ENCODE measurements around the gene SRM. TPM values are rescaled to one million over a fixed set of nuclear protein-coding genes. Genes with fewer than 3 reads are reported as not detected.
"Not testable (repeated sequence)": the region's sequence is repeated elsewhere in the genome, so short reads cannot be mapped to it uniquely, and the experiment has no call there.

SRM gene
- polyA plus RNA-seq, 1 donor from 2014 or later: 22.9 TPM

GRCh38 chr1:11041048-11041447, 18.8 kb downstream of the SRM start:
- H3K4me2 ChIP-seq (ENCODE audit: low read length): no peak overlapping the region
- H3K27ac ChIP-seq (ENCODE audit: low read length): no peak overlapping the region
- no peaks in the 10 kb centered on the region for H3K79me2 ChIP-seq (replicated peaks; ENCODE audit: insufficient read depth, low read length)
- H3K9me3 ChIP-seq (ENCODE audit: low read length): no peaks in the 10 kb centered on the region
- no peaks in the 10 kb centered on the region for H3F3A ChIP-seq (ENCODE audit: insufficient read depth, low read length, poor library complexity, severe bottlenecking)
- H3K9ac ChIP-seq (ENCODE audit: low read length): no peak overlapping the region
- H2AFZ ChIP-seq (ENCODE audit: low read depth, low read length): no peak overlapping the region
- H3K9me2 ChIP-seq (ENCODE audit: insufficient read depth, low read length): no peaks in the 10 kb centered on the region
- no peaks in the 10 kb centered on the region for H3K36me3 ChIP-seq (ENCODE audit: insufficient read depth, low read length)
- no peaks in the 10 kb centered on the region for H3K27me3 ChIP-seq (ENCODE audit: insufficient read depth, low read depth, low read length)
- TF ChIP-seq POLR2AphosphoS5 (IDR thresholded peaks at IDR 0.05) (no peak), REST (IDR thresholded peaks at IDR 0.05; ENCODE audit: borderline replicate concordance) (no peak), EZH2 (IDR thresholded peaks at IDR 0.05; ENCODE audit: borderline replicate concordance, insufficient read depth, low read length, poor library complexity, severe bottlenecking) (no peak), EP300 (conservative IDR thresholded peaks at IDR 0.05; ENCODE audit: poor library complexity, severe bottlenecking) (no peak), SMC3 (conservative IDR thresholded peaks at IDR 0.05; ENCODE audit: poor library complexity) (no peak), CTCF (IDR thresholded peaks at IDR 0.05; ENCODE audit: poor library complexity, severe bottlenecking) (no peak), TAF1 (IDR thresholded peaks at IDR 0.05; ENCODE audit: low read depth) (no peak), MXI1 (conservative IDR thresholded peaks at IDR 0.05; ENCODE audit: poor library complexity, severe bottlenecking) (no peak), RAD21 (conservative IDR thresholded peaks at IDR 0.05) (no peak)
- no peak overlapping the region for H3K4me3 ChIP-seq (ENCODE audit: low read length)
- H4K20me1 ChIP-seq (ENCODE audit: insufficient read depth): no peaks in the 10 kb centered on the region

GRCh38 chr1:11040105-11040429, 19.8 kb downstream of the SRM start:
- H3F3A ChIP-seq (ENCODE audit: insufficient read depth, low read length, poor library complexity, severe bottlenecking); H3K4me2 ChIP-seq (ENCODE audit: low read length); H3K27ac ChIP-seq (ENCODE audit: low read length); H4K20me1 ChIP-seq (ENCODE audit: insufficient read depth); H3K27me3 ChIP-seq (ENCODE audit: insufficient read depth, low read depth, low read length); H3K79me2 ChIP-seq (replicated peaks; ENCODE audit: insufficient read depth, low read length); H3K4me3 ChIP-seq (ENCODE audit: low read length); H2AFZ ChIP-seq (ENCODE audit: low read depth, low read length); H3K9me2 ChIP-seq (ENCODE audit: insufficient read depth, low read length); H3K9ac ChIP-seq (ENCODE audit: low read length); H3K36me3 ChIP-seq (ENCODE audit: insufficient read depth, low read length); H3K9me3 ChIP-seq (ENCODE audit: low read length): not testable (repeated sequence)

All from neural cell (in vitro differentiated cells).